K562 (cell line): ENCODE data around the gene SDHC. TPM values are rescaled to one million over a fixed set of nuclear protein-coding genes. Genes with fewer than 3 reads are reported as not detected.
A peak's percentile ranks its signal among the peaks of the same experiment; 100 is the strongest.

Experiments
- ESRRB ChIP-seq: fragments of 250-450 bp; sonication (Bioruptor Pico); IDR thresholded peaks from 2 replicates; pipeline ENCODE4 v1.5.0; 2020; ENCODE audit warnings: mild to moderate bottlenecking, moderate library complexity, borderline replicate concordance
- GATA2 ChIP-seq: sonication (generic); formaldehyde crosslinking; IDR thresholded peaks from 2 replicates; pipeline ENCODE4 v1.4.0; 2020; ENCODE audit warnings: mild to moderate bottlenecking, missing genetic modification reagents
- KLF16 ChIP-seq: IDR thresholded peaks from 2 replicates; pipeline ENCODE4 v1.6.1; 2016; ENCODE audit warnings: antibody characterized with exemption
- MCM2 ChIP-seq: fragments of 450-650 bp; IDR thresholded peaks from 2 replicates; pipeline ENCODE4 v1.6.1; 2017; ENCODE audit warnings: low read depth, mild to moderate bottlenecking
- MYC ChIP-seq, 2 experiments: fragments of 250-450 bp in 1 of 2; sonication (Bioruptor Pico) in 1 of 2; IDR thresholded peaks; 2 replicates each; pipeline versions ENCODE4 v1.5.1 to v1.6.1; 2012 to 2021; ENCODE audit warnings: low read depth in 2 of 2, borderline replicate concordance in 1 of 2, improper control_type of control experiment in 1 of 2, low read length in 1 of 2, mild to moderate bottlenecking in 1 of 2, moderate library complexity in 1 of 2
- ZNF830 ChIP-seq: fragments of 250-450 bp; sonication (Bioruptor Pico); IDR thresholded peaks from 2 replicates; pipeline ENCODE4 v1.5.0; 2021; ENCODE audit warnings: mild to moderate bottlenecking
- polyA plus RNA-seq, 8 experiments: library from polyadenylated mRNA; depleted of rRNA in 4 of 8; stranded (reverse) in 5 of 8; unstranded in 3 of 8; fragments of >200 nt; fragmentation: Nextera tagmentation in 2 of 8; fragmentation: Illumina TruSeq in 1 of 8; extraction: Ambion mirVana in 2 of 8; extraction: Trizol in 1 of 8; gene quantifications; 2 replicates each; pipeline versions ENCODE4 v1.2.1 to v1.2.3, GENCODE V29; 2011 to 2014; ENCODE audit warnings: inconsistent platforms in 1 of 8, missing spikeins in 1 of 8
- total RNA-seq, 7 experiments: library from RNA; depleted of rRNA in 6 of 7; stranded (reverse); fragments of >200 nt in 6 of 7; fragmentation: Illumina TruSeq in 2 of 7; extraction: Trizol in 2 of 7; gene quantifications; 2 replicates each; pipeline versions ENCODE4 v1.2.1 to v1.2.3, GENCODE V29; 2011 to 2021; ENCODE audit warnings: low replicate concordance in 1 of 7
- TF ChIP-seq, protein P1 (sequence below): sonication (generic); formaldehyde crosslinking; IDR thresholded peaks from 2 replicates; pipeline ENCODE4 v1.8.1; 2023; ENCODE audit warnings: mild to moderate bottlenecking, missing genetic modification reagents
- TF ChIP-seq, protein P2 (sequence below): sonication (generic); formaldehyde crosslinking; IDR thresholded peaks from 2 replicates; pipeline ENCODE4 v1.5.0; 2020; ENCODE audit warnings: missing genetic modification reagents
- TF ChIP-seq, protein P3 (sequence below): fragments of 250-450 bp; sonication (Bioruptor Pico); IDR thresholded peaks from 2 replicates; pipeline ENCODE4 v1.4.0; 2020; ENCODE audit warnings: mild to moderate bottlenecking, moderate library complexity
- TF ChIP-seq, protein P4 (sequence below): fragments of 450-650 bp; formaldehyde crosslinking; IDR thresholded peaks from 2 replicates; pipeline ENCODE4 v1.4.0; 2020; ENCODE audit warnings: mild to moderate bottlenecking, moderate library complexity
- TF ChIP-seq, protein P5 (sequence below): fragments of 450-650 bp; IDR thresholded peaks from 2 replicates; pipeline ENCODE4 v1.7.0; 2016; ENCODE audit warnings: borderline replicate concordance
- TF ChIP-seq, protein P6 (sequence below): fragments of 450-650 bp; IDR thresholded peaks from 2 replicates; pipeline ENCODE4 v1.6.1; 2017; ENCODE audit warnings: antibody characterized with exemption

SDHC gene
- total and polyA plus RNA-seq, 9 of the 15 experiments (the other 6 are each of a cell fraction or from before 2014, with no cell fraction given), result 7.7 to 309 (median 174) TPM

DNA sequence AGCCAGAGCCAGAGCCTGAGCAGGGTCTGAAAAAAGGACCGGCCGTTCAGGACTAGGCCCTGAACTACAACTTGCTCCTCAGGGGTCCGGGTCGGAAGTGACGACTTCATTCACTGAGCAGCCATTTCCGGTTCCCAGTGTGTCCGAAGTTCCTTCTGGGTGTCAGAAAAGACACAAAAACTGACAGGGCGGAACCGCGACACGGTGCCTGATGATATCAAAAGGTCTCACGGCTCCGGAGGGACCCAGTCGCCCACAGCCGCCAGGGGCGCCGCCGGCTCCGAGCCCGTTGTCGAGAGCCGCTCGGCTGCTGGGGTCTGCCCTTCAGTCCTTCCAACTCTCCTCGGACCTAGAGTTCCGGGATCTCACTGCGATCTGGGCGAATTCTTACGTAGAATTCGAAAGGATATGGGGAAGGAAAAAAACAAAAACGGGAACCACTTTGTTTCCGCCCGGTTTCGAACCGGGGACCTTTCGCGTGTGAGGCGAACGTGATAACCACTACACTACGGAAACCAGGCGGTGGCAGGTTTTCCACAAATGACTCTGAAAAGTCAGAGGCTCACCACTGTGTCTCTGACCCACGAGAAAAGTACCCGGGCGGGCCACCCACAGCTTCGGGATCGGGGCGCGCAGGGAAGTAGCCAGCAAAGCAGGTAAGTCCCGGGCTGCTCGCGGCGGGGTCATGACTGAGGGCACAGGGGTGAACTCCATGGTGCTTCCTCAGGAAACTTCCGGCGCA lies 85.2 kb downstream of the SDHC start (continued):
- TF ChIP-seq MCM2 (no peak), KLF16 (no peak), ZNF830 (no peak), GATA2 (CRISPR knock-in tag) (peak; percentile 70), ESRRB (CRISPR knock-in tag) (no peak), MYC (IDR thresholded peaks at IDR 0.05; ENCODE audit: low read depth, low read length) (peak; percentile 60), MYC (CRISPR knock-in tag; IDR thresholded peaks at IDR 0.05; ENCODE audit: borderline replicate concordance, low read depth) (no peak)
- TF ChIP-seq, protein P1, sequence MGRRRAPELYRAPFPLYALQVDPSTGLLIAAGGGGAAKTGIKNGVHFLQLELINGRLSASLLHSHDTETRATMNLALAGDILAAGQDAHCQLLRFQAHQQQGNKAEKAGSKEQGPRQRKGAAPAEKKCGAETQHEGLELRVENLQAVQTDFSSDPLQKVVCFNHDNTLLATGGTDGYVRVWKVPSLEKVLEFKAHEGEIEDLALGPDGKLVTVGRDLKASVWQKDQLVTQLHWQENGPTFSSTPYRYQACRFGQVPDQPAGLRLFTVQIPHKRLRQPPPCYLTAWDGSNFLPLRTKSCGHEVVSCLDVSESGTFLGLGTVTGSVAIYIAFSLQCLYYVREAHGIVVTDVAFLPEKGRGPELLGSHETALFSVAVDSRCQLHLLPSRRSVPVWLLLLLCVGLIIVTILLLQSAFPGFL (CRISPR knock-in tag), result no peak; the same call in none of the 2 replicates
- TF ChIP-seq, protein P2, sequence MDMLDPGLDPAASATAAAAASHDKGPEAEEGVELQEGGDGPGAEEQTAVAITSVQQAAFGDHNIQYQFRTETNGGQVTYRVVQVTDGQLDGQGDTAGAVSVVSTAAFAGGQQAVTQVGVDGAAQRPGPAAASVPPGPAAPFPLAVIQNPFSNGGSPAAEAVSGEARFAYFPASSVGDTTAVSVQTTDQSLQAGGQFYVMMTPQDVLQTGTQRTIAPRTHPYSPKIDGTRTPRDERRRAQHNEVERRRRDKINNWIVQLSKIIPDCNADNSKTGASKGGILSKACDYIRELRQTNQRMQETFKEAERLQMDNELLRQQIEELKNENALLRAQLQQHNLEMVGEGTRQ, result no peak
- TF ChIP-seq, protein P3, sequence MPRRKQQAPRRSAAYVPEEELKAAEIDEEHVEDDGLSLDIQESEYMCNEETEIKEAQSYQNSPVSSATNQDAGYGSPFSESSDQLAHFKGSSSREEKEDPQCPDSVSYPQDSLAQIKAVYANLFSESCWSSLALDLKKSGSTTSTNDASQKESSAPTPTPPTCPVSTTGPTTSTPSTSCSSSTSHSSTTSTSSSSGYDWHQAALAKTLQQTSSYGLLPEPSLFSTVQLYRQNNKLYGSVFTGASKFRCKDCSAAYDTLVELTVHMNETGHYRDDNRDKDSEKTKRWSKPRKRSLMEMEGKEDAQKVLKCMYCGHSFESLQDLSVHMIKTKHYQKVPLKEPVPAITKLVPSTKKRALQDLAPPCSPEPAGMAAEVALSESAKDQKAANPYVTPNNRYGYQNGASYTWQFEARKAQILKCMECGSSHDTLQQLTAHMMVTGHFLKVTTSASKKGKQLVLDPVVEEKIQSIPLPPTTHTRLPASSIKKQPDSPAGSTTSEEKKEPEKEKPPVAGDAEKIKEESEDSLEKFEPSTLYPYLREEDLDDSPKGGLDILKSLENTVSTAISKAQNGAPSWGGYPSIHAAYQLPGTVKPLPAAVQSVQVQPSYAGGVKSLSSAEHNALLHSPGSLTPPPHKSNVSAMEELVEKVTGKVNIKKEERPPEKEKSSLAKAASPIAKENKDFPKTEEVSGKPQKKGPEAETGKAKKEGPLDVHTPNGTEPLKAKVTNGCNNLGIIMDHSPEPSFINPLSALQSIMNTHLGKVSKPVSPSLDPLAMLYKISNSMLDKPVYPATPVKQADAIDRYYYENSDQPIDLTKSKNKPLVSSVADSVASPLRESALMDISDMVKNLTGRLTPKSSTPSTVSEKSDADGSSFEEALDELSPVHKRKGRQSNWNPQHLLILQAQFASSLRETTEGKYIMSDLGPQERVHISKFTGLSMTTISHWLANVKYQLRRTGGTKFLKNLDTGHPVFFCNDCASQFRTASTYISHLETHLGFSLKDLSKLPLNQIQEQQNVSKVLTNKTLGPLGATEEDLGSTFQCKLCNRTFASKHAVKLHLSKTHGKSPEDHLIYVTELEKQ, result no peak
- TF ChIP-seq, protein P4, sequence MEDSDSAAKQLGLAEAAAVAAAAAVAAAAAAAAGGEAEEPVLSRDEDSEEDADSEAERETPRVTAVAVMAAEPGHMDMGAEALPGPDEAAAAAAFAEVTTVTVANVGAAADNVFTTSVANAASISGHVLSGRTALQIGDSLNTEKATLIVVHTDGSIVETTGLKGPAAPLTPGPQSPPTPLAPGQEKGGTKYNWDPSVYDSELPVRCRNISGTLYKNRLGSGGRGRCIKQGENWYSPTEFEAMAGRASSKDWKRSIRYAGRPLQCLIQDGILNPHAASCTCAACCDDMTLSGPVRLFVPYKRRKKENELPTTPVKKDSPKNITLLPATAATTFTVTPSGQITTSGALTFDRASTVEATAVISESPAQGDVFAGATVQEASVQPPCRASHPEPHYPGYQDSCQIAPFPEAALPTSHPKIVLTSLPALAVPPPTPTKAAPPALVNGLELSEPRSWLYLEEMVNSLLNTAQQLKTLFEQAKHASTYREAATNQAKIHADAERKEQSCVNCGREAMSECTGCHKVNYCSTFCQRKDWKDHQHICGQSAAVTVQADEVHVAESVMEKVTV (CRISPR knock-in tag), result peak; percentile 40; the same call in 1 of the 2 replicates
- TF ChIP-seq, protein P5, sequence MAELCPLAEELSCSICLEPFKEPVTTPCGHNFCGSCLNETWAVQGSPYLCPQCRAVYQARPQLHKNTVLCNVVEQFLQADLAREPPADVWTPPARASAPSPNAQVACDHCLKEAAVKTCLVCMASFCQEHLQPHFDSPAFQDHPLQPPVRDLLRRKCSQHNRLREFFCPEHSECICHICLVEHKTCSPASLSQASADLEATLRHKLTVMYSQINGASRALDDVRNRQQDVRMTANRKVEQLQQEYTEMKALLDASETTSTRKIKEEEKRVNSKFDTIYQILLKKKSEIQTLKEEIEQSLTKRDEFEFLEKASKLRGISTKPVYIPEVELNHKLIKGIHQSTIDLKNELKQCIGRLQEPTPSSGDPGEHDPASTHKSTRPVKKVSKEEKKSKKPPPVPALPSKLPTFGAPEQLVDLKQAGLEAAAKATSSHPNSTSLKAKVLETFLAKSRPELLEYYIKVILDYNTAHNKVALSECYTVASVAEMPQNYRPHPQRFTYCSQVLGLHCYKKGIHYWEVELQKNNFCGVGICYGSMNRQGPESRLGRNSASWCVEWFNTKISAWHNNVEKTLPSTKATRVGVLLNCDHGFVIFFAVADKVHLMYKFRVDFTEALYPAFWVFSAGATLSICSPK, result no peak; the same call in 1 of the 2 replicates
- TF ChIP-seq, protein P6, sequence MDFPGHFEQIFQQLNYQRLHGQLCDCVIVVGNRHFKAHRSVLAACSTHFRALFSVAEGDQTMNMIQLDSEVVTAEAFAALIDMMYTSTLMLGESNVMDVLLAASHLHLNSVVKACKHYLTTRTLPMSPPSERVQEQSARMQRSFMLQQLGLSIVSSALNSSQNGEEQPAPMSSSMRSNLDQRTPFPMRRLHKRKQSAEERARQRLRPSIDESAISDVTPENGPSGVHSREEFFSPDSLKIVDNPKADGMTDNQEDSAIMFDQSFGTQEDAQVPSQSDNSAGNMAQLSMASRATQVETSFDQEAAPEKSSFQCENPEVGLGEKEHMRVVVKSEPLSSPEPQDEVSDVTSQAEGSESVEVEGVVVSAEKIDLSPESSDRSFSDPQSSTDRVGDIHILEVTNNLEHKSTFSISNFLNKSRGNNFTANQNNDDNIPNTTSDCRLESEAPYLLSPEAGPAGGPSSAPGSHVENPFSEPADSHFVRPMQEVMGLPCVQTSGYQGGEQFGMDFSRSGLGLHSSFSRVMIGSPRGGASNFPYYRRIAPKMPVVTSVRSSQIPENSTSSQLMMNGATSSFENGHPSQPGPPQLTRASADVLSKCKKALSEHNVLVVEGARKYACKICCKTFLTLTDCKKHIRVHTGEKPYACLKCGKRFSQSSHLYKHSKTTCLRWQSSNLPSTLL, result peak; percentile 93
